Hippocampal formation (tissue), 2 donors: ENCODE results near the gene TNIK.

Experiments used
- DNase-seq, 2 donors: peaks; one replicate each; lab custom pipeline; 2025; lab: John Stamatoyannopoulos, UW

Gene TNIK

GRCh38 chr3:171362575-171362974, 97.6 kb downstream of the TNIK start:
- DNase-seq, result no peak

GRCh38 chr3:171358881-171359198, 101.4 kb downstream of the TNIK start:
- no peak for DNase-seq

- DNase-seq, result no peak
Observed at GRCh38 chr3:171358181-171358880, 101.9 kb downstream of the TNIK start.

DNA sequence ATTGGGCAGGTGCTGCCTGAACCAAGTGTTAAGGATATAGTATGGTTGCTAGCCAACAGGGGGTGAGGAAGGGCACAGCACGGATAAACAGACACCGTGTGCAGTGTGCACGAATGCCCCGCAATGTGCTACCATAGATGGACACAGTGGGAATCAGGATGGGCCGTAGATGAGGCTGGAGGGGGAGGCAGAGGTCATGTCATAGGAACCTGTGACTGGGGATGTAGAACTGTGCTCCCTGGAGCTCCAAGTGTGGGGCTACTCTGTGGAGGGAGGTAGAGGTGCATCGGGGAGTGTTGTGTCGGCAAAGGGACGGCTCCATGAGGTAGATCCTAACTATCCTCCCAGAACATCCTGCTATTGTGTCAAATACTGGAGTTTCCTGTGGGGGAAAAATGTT, 102.5 kb downstream of the TNIK start:
- DNase-seq, result no peak

- no peak for DNase-seq
Observed at GRCh38 chr3:171356251-171356650, 104.0 kb downstream of the TNIK start.

GRCh38 chr3:171354706-171355582, 105.3 kb downstream of the TNIK start:
- no peak for DNase-seq

GRCh38 chr3:171354049-171354705, 106.0 kb downstream of the TNIK start:
- DNase-seq, result no peak

DNA sequence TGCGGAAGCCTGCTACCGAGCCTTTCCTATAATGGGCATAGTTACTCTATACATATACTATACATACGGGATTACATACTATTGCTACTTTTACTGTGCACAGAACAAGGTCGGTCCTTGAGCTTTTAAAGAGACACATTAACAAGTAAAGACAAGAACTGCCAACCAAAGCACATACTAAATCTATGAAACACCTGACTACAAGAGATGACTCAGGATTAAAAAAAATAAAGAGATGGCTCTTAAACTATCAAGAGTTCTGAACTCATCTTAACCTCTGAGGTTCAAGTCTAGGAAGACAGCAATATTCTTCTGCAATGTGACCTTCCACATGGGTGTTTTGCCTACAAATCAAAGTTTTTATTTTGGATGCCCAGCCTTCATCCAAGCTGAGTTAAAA, 106.8 kb downstream of the TNIK start:
- DNase-seq, result no peak

DNA sequence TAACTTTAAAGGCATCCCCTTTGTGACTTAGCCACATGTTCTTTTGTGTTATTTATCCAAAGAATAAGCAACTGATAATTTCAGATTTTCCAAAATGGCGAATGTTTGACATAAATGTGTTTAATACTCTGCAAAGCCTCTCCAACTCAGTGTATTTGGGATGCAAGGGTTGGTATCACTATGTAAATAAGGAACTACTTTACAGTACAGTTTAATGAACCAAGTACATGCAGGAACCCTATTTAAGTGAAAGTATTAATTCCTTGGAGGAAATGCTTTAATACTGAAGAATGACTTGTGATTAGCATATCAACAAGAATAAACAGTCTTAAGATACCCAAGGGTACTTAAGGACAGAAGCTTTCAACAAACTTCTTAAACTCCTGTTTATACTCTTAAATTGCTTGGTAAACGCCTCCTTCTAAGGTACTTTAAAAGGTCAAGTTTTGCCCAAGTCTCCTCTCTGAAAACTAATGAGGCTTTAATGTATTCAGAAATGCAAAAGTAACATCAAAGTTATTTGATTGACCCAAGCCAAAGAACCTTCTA, 107.7 kb downstream of the TNIK start:
- DNase-seq, result no peak

DNA sequence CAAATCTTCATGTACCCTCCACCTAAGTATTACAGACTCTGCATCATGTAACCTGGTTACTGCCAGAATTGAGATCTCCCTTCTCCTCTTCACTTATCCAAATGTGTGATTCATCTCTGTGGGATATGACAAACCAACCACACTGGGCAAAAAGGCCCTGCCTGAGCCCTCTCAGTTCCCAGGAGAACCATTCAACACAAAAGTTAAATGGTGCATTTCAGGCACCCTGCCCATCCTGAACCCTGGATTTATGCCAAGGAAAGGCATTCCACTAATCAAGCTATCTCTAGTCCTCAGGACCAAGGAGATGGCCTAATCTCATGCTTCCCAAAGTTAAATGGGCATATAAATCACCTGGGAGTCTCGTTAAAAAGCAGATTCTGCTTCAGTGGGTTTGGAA, 108.5 kb downstream of the TNIK start:
- DNase-seq, result no peak

DNA sequence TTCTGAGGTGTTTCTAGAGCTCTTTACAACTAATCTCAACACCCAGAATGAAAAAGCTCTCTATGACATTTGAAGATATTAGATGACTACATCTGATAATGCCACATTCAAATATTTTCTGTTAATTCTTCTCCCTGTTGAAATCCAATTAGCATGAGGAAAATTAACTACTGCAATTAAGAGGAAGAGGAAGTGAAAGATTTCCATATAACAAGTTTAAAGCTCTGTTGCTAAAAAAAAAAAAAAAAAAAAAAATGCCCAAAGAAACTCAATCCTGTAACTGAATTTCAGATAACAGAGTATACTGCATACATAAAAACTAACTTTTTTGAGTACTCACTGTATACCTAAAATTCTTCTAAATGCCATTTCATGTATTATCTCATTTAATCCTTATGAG, 109.8 kb downstream of the TNIK start:
- no peak for DNase-seq

DNA sequence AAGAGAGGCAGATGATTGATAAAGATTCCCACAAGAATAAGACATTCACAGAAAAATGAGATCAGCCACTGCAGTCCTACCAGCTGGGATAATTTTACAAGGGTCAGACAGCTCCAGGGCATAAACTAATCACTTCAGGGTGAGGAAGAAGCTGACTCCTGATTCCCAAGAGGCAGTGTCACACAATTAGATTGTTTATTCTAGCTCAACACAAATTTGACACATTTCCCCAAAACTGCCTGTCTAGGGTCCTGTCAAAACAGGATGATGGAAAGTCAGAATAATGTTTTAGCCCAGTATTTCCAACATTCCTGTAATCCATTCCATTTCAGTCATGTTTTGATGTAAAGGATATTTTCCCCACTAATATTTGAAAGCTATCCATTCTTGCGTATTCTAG, 110.8 kb downstream of the TNIK start:
- DNase-seq, result no peak

DNA sequence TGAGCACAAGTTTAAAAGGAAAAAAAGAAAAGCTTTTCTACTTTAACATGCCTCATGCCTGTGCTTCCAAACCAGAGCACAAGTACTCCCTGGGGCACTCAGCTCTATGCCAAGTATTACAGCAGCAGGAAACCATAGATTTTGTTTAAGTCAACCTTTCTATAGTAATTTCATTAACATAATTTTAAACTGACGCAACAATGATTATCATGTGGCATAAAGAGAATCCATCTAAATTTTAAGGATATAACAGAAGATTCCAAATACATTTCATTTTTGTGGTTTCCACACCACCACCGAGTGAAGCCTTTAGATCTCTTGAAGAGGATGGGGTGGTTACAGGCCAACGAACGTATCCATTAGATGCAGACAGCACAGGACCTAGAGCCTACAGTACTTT, 112.1 kb downstream of the TNIK start:
- DNase-seq, result no peak

DNA sequence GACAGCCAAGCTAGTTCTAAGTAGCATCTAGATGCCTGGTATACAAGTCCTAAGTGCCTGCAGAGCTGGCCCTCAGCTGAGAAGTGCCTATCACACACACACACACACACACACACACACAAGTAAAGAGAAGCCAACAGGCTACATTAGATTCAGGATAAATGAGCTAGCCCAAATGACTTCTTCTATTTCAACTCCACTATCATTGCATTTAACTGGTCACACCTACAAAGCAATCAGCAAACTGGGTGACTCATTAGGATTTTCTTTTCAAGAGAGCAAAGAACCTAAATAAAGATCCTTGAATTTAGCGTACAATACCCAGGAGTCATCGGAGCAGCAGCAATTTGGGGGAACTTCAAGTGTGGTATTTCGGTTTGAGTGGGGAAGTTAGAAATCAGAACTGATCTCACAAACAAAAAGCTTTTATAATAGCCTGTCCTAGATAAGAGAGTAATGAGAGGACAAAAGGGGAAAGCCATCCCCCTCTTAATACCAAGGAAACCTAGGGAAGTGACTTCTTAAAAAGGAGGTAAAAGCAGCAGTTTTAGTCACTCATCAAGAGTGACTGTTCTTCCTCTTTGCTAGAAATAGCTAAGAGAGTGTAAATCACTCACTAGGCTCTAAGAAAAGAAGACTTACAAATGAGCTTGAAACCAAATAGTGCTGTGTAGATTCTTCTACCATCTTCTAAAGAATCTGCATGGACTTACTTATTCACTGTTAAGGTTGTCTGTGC, 112.7 kb downstream of the TNIK start:
- no peak for DNase-seq

- DNase-seq, result no peak
Observed at GRCh38 chr3:171346582-171347300, 113.5 kb downstream of the TNIK start.

DNA sequence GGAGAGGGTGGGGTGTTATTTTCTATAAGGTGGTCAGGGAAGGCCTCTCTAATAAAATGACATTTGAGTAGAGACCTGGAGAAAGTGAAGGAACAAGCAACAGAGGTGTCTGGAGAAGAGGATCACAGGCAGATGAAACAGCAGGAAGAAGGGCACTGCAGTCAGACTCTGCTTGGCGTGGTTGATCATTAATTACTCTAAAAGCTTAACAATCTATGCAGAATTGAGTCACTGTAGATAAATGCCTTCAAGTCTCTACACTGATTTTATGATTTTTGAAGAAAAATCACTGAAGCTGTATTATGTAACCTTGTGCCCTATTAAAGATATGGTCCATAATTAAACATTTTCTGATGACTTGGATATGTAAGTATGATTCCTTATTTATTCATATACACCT, 114.2 kb downstream of the TNIK start:
- DNase-seq, result no peak

- no peak for DNase-seq
Observed at GRCh38 chr3:171345107-171345843, 114.9 kb downstream of the TNIK start.

- DNase-seq, result no peak
Observed at GRCh38 chr3:171343693-171344092, 116.5 kb downstream of the TNIK start.

- DNase-seq, result no peak
Observed at GRCh38 chr3:171342783-171343420, 117.3 kb downstream of the TNIK start.

DNA sequence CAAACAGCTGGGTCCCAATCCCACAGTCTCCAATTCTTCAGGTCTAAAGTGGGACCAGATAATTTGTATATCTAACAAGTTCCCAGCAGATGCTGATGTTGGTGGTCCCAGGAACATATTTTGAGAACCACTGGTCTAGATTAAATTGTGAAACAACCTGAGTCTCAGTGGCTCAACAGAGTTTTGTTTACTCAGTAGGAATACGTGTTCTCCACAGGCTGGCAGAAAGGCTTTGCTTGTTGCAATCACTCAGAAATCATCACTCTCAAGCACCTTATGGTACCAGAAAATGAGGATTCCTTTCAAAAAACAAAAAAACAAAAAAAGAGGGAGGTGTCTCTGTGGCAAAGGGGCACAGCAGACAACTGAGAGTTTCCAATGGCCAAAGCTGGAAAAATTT, 118.0 kb downstream of the TNIK start:
- DNase-seq, result no peak
